ENCODE measurements around the gene DNAH17.

DNAH17 gene

GRCh38 chr17:78409191-78409928, 167.8 kb downstream of the DNAH17 start:
- no peak for DNase-seq

- no peak for DNase-seq
Measured at GRCh38 chr17:78408476-78409050, 168.6 kb downstream of the DNAH17 start.

- DNase-seq, result no peak
Measured at GRCh38 chr17:78407387-78408000, 169.7 kb downstream of the DNAH17 start.

- no peak for DNase-seq
Measured at GRCh38 chr17:78406920-78407319, 170.3 kb downstream of the DNAH17 start.

GRCh38 chr17:78406396-78406795, 170.8 kb downstream of the DNAH17 start:
- DNase-seq, result no peak

GRCh38 chr17:78403822-78404221, 173.4 kb downstream of the DNAH17 start:
- no peak for DNase-seq

- DNase-seq, result no peak
Measured at GRCh38 chr17:78401891-78402290, 175.3 kb downstream of the DNAH17 start.

GRCh38 chr17:78401246-78401645, 175.9 kb downstream of the DNAH17 start:
- DNase-seq, result no peak

- no peak for DNase-seq
Measured at GRCh38 chr17:78400581-78401240, 176.5 kb downstream of the DNAH17 start.

GRCh38 chr17:78399693-78400144, 177.5 kb downstream of the DNAH17 start:
- no peak for DNase-seq

- DNase-seq, result no peak
Measured at GRCh38 chr17:78399028-78399692, 178.0 kb downstream of the DNAH17 start.

- no peak for DNase-seq
Measured at GRCh38 chr17:78398390-78398789, 178.8 kb downstream of the DNAH17 start.

GRCh38 chr17:78397681-78398101, 179.5 kb downstream of the DNAH17 start:
- DNase-seq, result peak; percentile 16

- DNase-seq, result no peak
Measured at GRCh38 chr17:78396441-78397337, 180.5 kb downstream of the DNAH17 start.

- DNase-seq, result no peak
Measured at GRCh38 chr17:78395155-78395554, 182.0 kb downstream of the DNAH17 start.

- DNase-seq, result no peak
Measured at GRCh38 chr17:78394209-78394608, 183.0 kb downstream of the DNAH17 start.

GRCh38 chr17:78393575-78393974, 183.6 kb downstream of the DNAH17 start:
- DNase-seq, result no peak

- no peak for DNase-seq
Measured at GRCh38 chr17:78392295-78392694, 184.9 kb downstream of the DNAH17 start.

GRCh38 chr17:78391843-78392242, 185.4 kb downstream of the DNAH17 start:
- peak; percentile 17 for DNase-seq

- no peak for DNase-seq
Measured at GRCh38 chr17:78391051-78391431, 186.2 kb downstream of the DNAH17 start.

GRCh38 chr17:78390241-78391050, 186.8 kb downstream of the DNAH17 start:
- peak; percentile 57 for DNase-seq
